ENCODE results near the gene POGK. TPM values are rescaled to one million over a fixed set of nuclear protein-coding genes. Genes with fewer than 3 reads are reported as not detected.
"Not testable (repeated sequence)": the region's sequence is repeated elsewhere in the genome, so short reads cannot be mapped to it uniquely, and the experiment has no call there.

Gene POGK
- 51.4 and 54.1 TPM in 2 replicates for total RNA-seq

- H3K27ac Mint-ChIP-seq, result peak within 1 kb of the TSS; percentile 97
- H3K9me3 Mint-ChIP-seq, result no peaks in the 10 kb centered on the region
- H3K27me3 Mint-ChIP-seq (ENCODE audit: insufficient read depth), result no peaks in the 10 kb centered on the region
- peak within 1 kb of the TSS; percentile 94 for H3K4me3 Mint-ChIP-seq
- intact Hi-C loops (cut with micrococcal nuclease), result loop anchor here (2.0 to 5.0 kb wide), 5 partner anchors 136 to 1208 kb away; partner anchors contain the start of genes ILDR2, MGST3 and TMCO1
- peak; percentile 84 for DNase-seq (ENCODE audit: low spot score)
- H3K36me3 Mint-ChIP-seq (ENCODE audit: low read depth), result peaks cover 30% of the 10 kb centered on the region
- peaks cover 64% of the 10 kb centered on the region for H3K4me1 Mint-ChIP-seq (ENCODE audit: low read depth)
Measured at GRCh38 chr1:166838766-166839599, at the start of gene POGK. POGK (plus strand) TSS chr1:166839475; CDS start chr1:166840957, 1,482 bp downstream.

- Mint-ChIP-seq H3K4me1 (ENCODE audit: low read depth) (no peaks in the 10 kb centered on the region), H3K4me3 (no peak overlapping the region), H3K27me3 (ENCODE audit: insufficient read depth) (peaks cover 2% of the 10 kb centered on the region), H3K9me3 (no peaks in the 10 kb centered on the region), H3K27ac (no peak overlapping the region), H3K36me3 (ENCODE audit: low read depth) (no peaks in the 10 kb centered on the region)
- intact Hi-C loops (cut with micrococcal nuclease), result no loop called here
- DNase-seq (ENCODE audit: low spot score), result no peak
Measured at GRCh38 chr1:166796620-166797236, 42.5 kb upstream of the POGK start.

- Mint-ChIP-seq H3K27me3 (ENCODE audit: insufficient read depth) (peaks cover 17% of the 10 kb centered on the region), H3K4me3 (no peak overlapping the region), H3K27ac (no peak overlapping the region), H3K36me3 (ENCODE audit: low read depth) (no peaks in the 10 kb centered on the region), H3K4me1 (ENCODE audit: low read depth) (no peaks in the 10 kb centered on the region), H3K9me3 (no peaks in the 10 kb centered on the region)
- intact Hi-C loops (cut with micrococcal nuclease), result no loop called here
- no peak for DNase-seq (ENCODE audit: low spot score)
Measured at GRCh38 chr1:166808952-166809351, 30.3 kb upstream of the POGK start.

- Mint-ChIP-seq H3K27me3 (ENCODE audit: insufficient read depth) (peaks cover 20% of the 10 kb centered on the region), H3K4me3 (no peak overlapping the region), H3K9me3 (no peaks in the 10 kb centered on the region), H3K27ac (no peak overlapping the region), H3K36me3 (ENCODE audit: low read depth) (no peaks in the 10 kb centered on the region), H3K4me1 (ENCODE audit: low read depth) (no peaks in the 10 kb centered on the region)
- DNase-seq (ENCODE audit: low spot score), result no peak
- intact Hi-C loops (cut with micrococcal nuclease), result no loop called here
Measured at GRCh38 chr1:166811691-166812090, 27.6 kb upstream of the POGK start.

- H3K36me3 Mint-ChIP-seq (ENCODE audit: low read depth), result no peaks in the 10 kb centered on the region
- no peak overlapping the region for H3K27ac Mint-ChIP-seq
- no peak overlapping the region for H3K4me3 Mint-ChIP-seq
- intact Hi-C loops (cut with micrococcal nuclease), result no loop called here
- no peak for DNase-seq (ENCODE audit: low spot score)
- H3K27me3 Mint-ChIP-seq (ENCODE audit: insufficient read depth), result peaks cover 20% of the 10 kb centered on the region
- no peaks in the 10 kb centered on the region for H3K9me3 Mint-ChIP-seq
- no peaks in the 10 kb centered on the region for H3K4me1 Mint-ChIP-seq (ENCODE audit: low read depth)
Measured at GRCh38 chr1:166813508-166814223, 25.6 kb upstream of the POGK start.

GRCh38 chr1:166814611-166815010 lies 24.7 kb upstream of the POGK start:
- Mint-ChIP-seq H3K27ac (no peak overlapping the region), H3K36me3 (ENCODE audit: low read depth) (no peaks in the 10 kb centered on the region), H3K4me1 (ENCODE audit: low read depth) (no peaks in the 10 kb centered on the region), H3K9me3 (no peaks in the 10 kb centered on the region), H3K27me3 (ENCODE audit: insufficient read depth) (peaks cover 18% of the 10 kb centered on the region), H3K4me3 (no peak overlapping the region)
- intact Hi-C loops (cut with micrococcal nuclease), result no loop called here
- no peak for DNase-seq (ENCODE audit: low spot score)

GRCh38 chr1:166819974-166820373 lies 19.3 kb upstream of the POGK start:
- H3K36me3 Mint-ChIP-seq (ENCODE audit: low read depth), result no peaks in the 10 kb centered on the region

GRCh38 chr1:166822385-166822784 lies 16.9 kb upstream of the POGK start:
- no peaks in the 10 kb centered on the region for H3K36me3 Mint-ChIP-seq (ENCODE audit: low read depth)
- H3K4me1 Mint-ChIP-seq (ENCODE audit: low read depth), result no peaks in the 10 kb centered on the region
- no peak overlapping the region for H3K4me3 Mint-ChIP-seq
- no peak for DNase-seq (ENCODE audit: low spot score)
- intact Hi-C loops (cut with micrococcal nuclease), result no loop called here
- H3K9me3 Mint-ChIP-seq, result no peaks in the 10 kb centered on the region
- peaks cover 6% of the 10 kb centered on the region for H3K27me3 Mint-ChIP-seq (ENCODE audit: insufficient read depth)
- no peak overlapping the region for H3K27ac Mint-ChIP-seq

More at GRCh38 chr1:166819974-166820373, 19.3 kb upstream of the POGK start:
- Mint-ChIP-seq H3K4me1 (ENCODE audit: low read depth) (no peaks in the 10 kb centered on the region), H3K27me3 (ENCODE audit: insufficient read depth) (peaks cover 3% of the 10 kb centered on the region), H3K4me3 (no peak overlapping the region), H3K27ac (no peak overlapping the region), H3K9me3 (no peaks in the 10 kb centered on the region)
- intact Hi-C loops (cut with micrococcal nuclease), result no loop called here
- DNase-seq (ENCODE audit: low spot score), result no peak

- intact Hi-C loops (cut with micrococcal nuclease), result no loop called here
- Mint-ChIP-seq H3K27ac (no peak overlapping the region), H3K4me3 (no peak overlapping the region), H3K4me1 (ENCODE audit: low read depth) (no peaks in the 10 kb centered on the region), H3K9me3 (peaks cover 31% of the 10 kb centered on the region), H3K36me3 (ENCODE audit: low read depth) (peaks cover 3% of the 10 kb centered on the region), H3K27me3 (ENCODE audit: insufficient read depth) (peaks cover 8% of the 10 kb centered on the region)
- no peak for DNase-seq (ENCODE audit: low spot score)
Measured at GRCh38 chr1:166827426-166827825, 11.8 kb upstream of the POGK start.

GRCh38 chr1:166829762-166830161 lies 9.5 kb upstream of the POGK start:
- Mint-ChIP-seq H3K9me3 (peaks cover 31% of the 10 kb centered on the region), H3K27me3 (ENCODE audit: insufficient read depth) (peaks cover 11% of the 10 kb centered on the region)
- H3K36me3 Mint-ChIP-seq (ENCODE audit: low read depth); intact Hi-C loops (cut with micrococcal nuclease); H3K4me1 Mint-ChIP-seq (ENCODE audit: low read depth); H3K27ac Mint-ChIP-seq; DNase-seq (ENCODE audit: low spot score); H3K4me3 Mint-ChIP-seq: not testable (repeated sequence)

GRCh38 chr1:166836733-166837132 lies 2.5 kb upstream of the POGK start:
- H3K27me3 Mint-ChIP-seq (ENCODE audit: insufficient read depth), result peaks cover 7% of the 10 kb centered on the region
- peaks cover 43% of the 10 kb centered on the region for H3K4me1 Mint-ChIP-seq (ENCODE audit: low read depth)
- DNase-seq (ENCODE audit: low spot score), result no peak
- H3K9me3 Mint-ChIP-seq, result peaks cover 5% of the 10 kb centered on the region
- intact Hi-C loops (cut with micrococcal nuclease), result loop anchor here (5.0 kb wide), 1 partner anchor 1069 kb away; the partner anchor contains the start of gene TMCO1
- no peak overlapping the region for H3K4me3 Mint-ChIP-seq
- H3K36me3 Mint-ChIP-seq (ENCODE audit: low read depth), result peaks cover 12% of the 10 kb centered on the region
- H3K27ac Mint-ChIP-seq, result no peak overlapping the region

- no peaks in the 10 kb centered on the region for H3K27me3 Mint-ChIP-seq (ENCODE audit: insufficient read depth)
- H3K4me1 Mint-ChIP-seq (ENCODE audit: low read depth), result peaks cover 71% of the 10 kb centered on the region
- H3K36me3 Mint-ChIP-seq (ENCODE audit: low read depth), result peaks cover 38% of the 10 kb centered on the region
- peak; percentile 40 for DNase-seq (ENCODE audit: low spot score)
- H3K4me3 Mint-ChIP-seq, result peak overlapping the region; percentile 89
- no peaks in the 10 kb centered on the region for H3K9me3 Mint-ChIP-seq
- peak overlapping the region; percentile 77 for H3K27ac Mint-ChIP-seq
- intact Hi-C loops (cut with micrococcal nuclease), result loop anchor here (1.0 to 5.0 kb wide), 6 partner anchors 37 to 1209 kb away; partner anchors contain the start of genes ILDR2, MGST3, TADA1 and TMCO1
Measured at GRCh38 chr1:166839600-166840308, 479 bp downstream of the POGK start.

All from activated T-helper 1 cell treated with anti-CD3 and anti-CD28 coated beads, Interleukin-12 subunit alpha, Interleukin-12 subunit beta, Interleukin-2, Interleukin-4 antibody, amounts not matched to agents 30 ng/mL and 10 ng/mL and 1 ng/mL, durations not matched to agents 14 hours and 24 hours and 36 hours (primary cell).